ENCODE data around the gene PCNX4. TPM values are rescaled to one million over a fixed set of nuclear protein-coding genes. Genes with fewer than 3 reads are reported as not detected.

Gene PCNX4
- total RNA-seq, 1 donor from 2014 or later: 55.4 TPM

DNA sequence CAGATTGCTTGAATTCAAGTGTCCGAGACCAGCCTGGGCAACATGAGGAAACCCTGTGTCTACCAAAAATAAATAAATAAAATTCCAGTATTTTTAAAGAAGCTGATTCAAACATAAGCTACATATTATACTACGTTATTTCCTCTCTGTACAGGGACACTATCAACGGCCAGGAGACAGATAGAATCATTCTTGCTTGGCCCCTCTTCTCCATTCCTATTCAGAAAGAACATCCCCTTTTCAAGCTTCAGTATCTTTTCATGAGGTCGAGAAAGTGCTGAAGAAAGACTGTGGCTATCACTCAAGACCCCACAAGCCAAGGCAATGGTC is 73.8 kb downstream of the PCNX4 start:
- no peak for DNase-seq (ENCODE audit: low spot score)
- ATAC-seq: no peak
- intact Hi-C loops (cut with DNase I): no loop called here

GRCh38 chr14:60166142-60166541 is 74.4 kb downstream of the PCNX4 start:
- intact Hi-C loops (cut with DNase I): no loop called here
- ATAC-seq (peak; percentile 49), DNase-seq (ENCODE audit: low spot score) (no peak)

GRCh38 chr14:60169722-60170121 is 78.0 kb downstream of the PCNX4 start:
- DNase-seq (ENCODE audit: low spot score): no peak
- intact Hi-C loops (cut with DNase I): loop anchor here (10.0 kb wide), 1 partner anchor 195 kb away; no protein-coding TSS in a partner anchor
- ATAC-seq: no peak

DNA sequence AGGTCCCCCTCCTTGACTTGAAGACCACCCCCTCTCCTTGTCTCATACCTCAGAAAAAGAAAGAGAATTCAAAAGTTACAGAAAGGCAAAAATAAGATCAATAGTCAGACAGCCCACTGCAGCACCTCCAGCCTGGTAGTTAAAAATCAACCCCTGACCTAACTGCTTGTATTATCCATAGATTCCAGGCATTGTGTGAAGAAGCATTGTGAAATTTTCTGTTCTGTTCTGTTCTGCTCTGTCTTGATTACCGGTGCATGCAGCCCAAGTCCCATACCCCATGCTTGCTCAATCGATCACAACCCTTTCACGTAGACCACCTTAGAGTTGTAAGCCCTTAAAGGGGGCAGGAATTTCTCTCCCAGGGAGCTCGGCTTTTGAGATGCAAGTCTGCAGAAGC is 79.2 kb downstream of the PCNX4 start:
- ATAC-seq: no peak
- intact Hi-C loops (cut with DNase I): loop anchor here (10.0 kb wide), 1 partner anchor 196 kb away; no protein-coding TSS in a partner anchor
- no peak for DNase-seq (ENCODE audit: low spot score)

- intact Hi-C loops (cut with DNase I): loop anchor here (10.0 kb wide), 1 partner anchor 197 kb away; no protein-coding TSS in a partner anchor
- DNase-seq (ENCODE audit: low spot score): no peak
- ATAC-seq: no peak
Measured at GRCh38 chr14:60171690-60172089, 80.0 kb downstream of the PCNX4 start.

GRCh38 chr14:60174352-60175254 is 82.9 kb downstream of the PCNX4 start:
- intact Hi-C loops (cut with DNase I): loop anchor here (10.0 kb wide), 1 partner anchor 200 kb away; no protein-coding TSS in a partner anchor
- no peak for DNase-seq (ENCODE audit: low spot score)

GRCh38 chr14:60175255-60175902 is 83.7 kb downstream of the PCNX4 start:
- DNase-seq (ENCODE audit: low spot score): no peak
- intact Hi-C loops (cut with DNase I): loop anchor here (10.0 kb wide), 1 partner anchor 201 kb away; no protein-coding TSS in a partner anchor

More at GRCh38 chr14:60174352-60175254, 82.9 kb downstream of the PCNX4 start:
- no peak for ATAC-seq

DNA sequence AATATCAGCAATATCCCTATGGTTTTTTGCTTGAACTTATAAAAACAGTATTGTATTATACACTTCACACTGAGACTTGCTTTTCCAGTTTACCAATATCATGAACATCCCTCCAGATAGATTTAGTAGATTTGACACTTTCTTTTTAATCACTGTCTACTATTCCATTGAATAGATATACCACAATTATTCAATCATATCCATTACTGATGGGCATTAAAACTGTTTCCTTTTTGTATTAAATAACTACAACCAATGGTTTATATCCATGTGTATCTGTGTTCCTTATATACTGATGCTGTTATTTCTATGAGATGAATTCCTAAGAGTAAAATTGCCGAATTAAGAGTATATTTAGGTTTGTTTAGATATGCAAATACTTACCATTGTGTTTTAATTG is 86.4 kb downstream of the PCNX4 start:
- intact Hi-C loops (cut with DNase I): loop anchor here (10.0 kb wide), 1 partner anchor 203 kb away; no protein-coding TSS in a partner anchor
- ATAC-seq: no peak
- no peak for DNase-seq (ENCODE audit: low spot score)

More at GRCh38 chr14:60175255-60175902, 83.7 kb downstream of the PCNX4 start:
- no peak for ATAC-seq

DNA sequence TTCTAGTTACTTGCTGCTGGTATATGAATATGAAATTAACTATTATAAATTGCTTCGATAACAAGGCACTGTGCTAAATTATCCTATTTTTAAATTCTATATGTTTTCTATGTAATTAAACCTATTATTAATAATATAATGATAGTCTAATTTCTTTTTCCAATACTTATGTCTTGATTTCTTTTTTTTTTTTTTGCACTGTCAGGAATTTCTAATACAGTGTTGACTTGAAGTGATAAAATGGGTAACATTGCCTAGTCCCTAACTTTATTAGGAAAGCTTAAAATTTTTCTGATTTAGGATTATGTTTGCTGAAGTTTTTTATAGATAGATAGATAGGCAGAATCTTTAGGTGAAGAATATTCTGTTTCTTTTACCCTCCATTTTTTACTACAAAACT is 87.1 kb downstream of the PCNX4 start:
- no peak for ATAC-seq

DNA sequence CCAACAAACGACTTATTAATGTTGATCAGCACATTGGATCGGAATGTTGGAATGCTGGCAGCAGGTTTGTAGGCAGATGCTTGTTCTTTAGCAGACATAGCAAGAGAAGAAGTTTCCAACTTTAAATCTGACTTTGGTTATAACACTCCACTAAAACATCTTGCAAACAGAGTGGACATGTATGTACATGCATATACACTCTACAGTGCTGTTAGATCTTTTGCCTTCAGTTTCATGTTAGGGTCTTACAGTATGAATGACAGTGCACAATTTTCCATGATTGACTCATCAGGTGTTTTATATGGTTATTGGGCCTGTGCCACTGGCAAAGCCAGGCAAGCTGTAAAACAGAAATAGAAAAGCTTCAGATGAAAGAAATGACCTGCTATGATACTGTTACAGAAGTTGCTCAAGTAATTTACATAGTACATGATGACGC is 87.7 kb downstream of the PCNX4 start:
- intact Hi-C loops (cut with DNase I): loop anchor here (10.0 kb wide), 1 partner anchor 205 kb away; no protein-coding TSS in a partner anchor
- ATAC-seq: no peak

More for the DNA sequence above, 87.1 kb downstream of the PCNX4 start:
- DNase-seq (ENCODE audit: low spot score): no peak
- intact Hi-C loops (cut with DNase I): loop anchor here (10.0 kb wide), 1 partner anchor 204 kb away; no protein-coding TSS in a partner anchor

DNA sequence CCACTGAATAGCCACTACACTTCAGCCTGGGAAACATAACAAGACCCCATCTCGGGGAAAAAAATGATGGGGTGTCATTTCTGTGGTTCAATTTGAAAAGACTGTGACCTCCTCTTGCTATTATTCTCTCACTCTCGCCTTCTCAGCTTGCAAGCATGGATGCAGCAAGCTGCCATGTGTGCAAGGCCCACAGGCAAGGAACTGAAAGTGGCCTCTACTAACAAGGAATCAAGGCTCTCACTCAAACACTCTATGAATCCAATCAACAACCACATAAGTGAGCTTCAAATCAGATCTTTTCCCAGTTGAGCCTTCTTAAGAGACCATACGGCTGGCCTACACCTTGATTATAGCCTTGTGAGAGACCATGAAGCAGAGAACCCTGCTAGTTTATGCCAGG is 91.4 kb downstream of the PCNX4 start:
- ATAC-seq: no peak
- intact Hi-C loops (cut with DNase I): loop anchor here (10.0 kb wide), 1 partner anchor 118 kb away; no protein-coding TSS in a partner anchor
- DNase-seq (ENCODE audit: low spot score): no peak

More for the DNA sequence above, 87.7 kb downstream of the PCNX4 start:
- no peak for DNase-seq (ENCODE audit: low spot score)

DNA sequence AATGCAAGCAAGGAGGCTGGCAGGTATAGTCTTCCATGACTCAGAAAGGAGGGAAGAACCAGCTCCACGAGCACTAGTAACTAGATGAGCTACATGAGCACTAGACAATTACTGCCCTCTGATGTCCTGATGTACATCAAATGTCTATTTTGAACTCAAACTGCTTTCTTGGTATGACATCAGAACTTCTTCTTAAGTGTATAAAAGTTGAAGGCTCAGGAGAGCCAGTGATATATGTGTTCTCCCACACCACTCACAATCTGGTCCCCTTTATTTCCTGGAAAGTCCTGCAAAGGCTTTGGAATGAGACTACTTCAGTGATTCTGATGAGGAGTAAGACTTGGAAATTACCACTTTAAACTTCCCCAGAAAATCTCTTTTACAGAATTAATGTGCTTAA is 92.0 kb downstream of the PCNX4 start:
- ATAC-seq: peak; percentile 70
- intact Hi-C loops (cut with DNase I): loop anchor here (10.0 kb wide), 1 partner anchor 119 kb away; no protein-coding TSS in a partner anchor

DNA sequence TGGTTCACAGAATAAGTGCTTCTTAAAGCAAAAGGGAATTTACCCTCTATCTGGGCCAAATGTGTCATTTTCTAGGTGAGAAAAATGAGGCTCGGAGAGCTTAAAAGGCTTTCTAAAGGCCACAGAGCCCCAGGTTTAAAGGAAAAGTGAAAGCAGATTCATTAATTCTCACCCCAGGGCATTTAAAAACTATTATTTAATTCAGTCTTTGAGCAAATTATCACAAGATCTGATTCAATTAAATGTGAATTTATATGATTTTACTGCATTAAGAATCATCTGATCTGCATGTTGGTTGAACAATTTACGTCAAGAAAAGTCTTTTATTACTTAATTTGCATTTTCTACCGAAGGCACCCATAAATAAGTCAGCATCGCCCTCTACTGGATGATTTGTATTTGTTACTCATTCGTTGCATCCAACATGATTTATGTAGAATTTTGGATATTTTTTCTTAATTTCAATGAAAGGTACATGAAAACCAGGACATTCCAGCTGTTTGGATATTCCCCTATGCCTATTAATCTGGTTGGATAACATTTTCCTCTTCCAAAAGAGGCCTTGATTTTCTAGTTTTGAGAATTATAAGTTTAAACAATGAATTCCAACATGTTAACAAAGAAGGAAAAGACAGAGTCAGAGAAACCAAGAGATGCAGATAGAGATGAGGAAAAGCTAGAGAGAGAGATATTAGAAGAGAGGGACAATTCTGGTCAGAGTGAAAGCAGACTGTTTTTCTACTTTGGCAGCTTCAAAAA is 92.6 kb downstream of the PCNX4 start:
- ATAC-seq (peak; percentile 77), DNase-seq (ENCODE audit: low spot score) (no peak)
- intact Hi-C loops (cut with DNase I): loop anchor here (10.0 kb wide), 1 partner anchor 120 kb away; no protein-coding TSS in a partner anchor

More for the DNA sequence above, 92.0 kb downstream of the PCNX4 start:
- no peak for DNase-seq (ENCODE audit: low spot score)

- ATAC-seq (no peak), DNase-seq (ENCODE audit: low spot score) (no peak)
- intact Hi-C loops (cut with DNase I): loop anchor here (10.0 kb wide), 1 partner anchor 120 kb away; no protein-coding TSS in a partner anchor
Measured at GRCh38 chr14:60184905-60185555, 93.3 kb downstream of the PCNX4 start.

DNA sequence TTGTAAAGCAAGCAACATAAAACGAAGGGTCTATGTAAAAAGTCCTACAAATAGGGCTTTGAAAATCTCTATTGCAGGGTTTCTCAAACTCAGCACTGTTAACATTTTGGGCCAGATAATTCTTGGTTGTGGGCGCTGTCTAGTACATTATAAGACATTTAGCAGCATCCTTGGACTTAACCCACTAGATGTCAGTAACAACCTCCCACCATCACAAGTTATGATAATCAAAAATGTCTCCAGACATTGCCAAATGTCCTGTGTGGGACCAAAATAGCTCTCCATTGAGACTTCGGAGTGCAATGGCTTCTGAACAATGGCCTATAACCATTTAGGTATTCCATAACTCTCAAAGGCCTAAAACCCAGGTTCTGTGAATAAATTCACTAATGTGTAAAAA is 96.4 kb downstream of the PCNX4 start:
- ATAC-seq (peak; percentile 27), DNase-seq (ENCODE audit: low spot score) (no peak)
- intact Hi-C loops (cut with DNase I): loop anchor here (10.0 kb wide), 1 partner anchor 123 kb away; no protein-coding TSS in a partner anchor

- DNase-seq (ENCODE audit: low spot score): no peak
- ATAC-seq: no peak
- intact Hi-C loops (cut with DNase I): loop anchor here (10.0 kb wide), 1 partner anchor 124 kb away; no protein-coding TSS in a partner anchor
Measured at GRCh38 chr14:60188696-60189095, 97.0 kb downstream of the PCNX4 start.

DNA sequence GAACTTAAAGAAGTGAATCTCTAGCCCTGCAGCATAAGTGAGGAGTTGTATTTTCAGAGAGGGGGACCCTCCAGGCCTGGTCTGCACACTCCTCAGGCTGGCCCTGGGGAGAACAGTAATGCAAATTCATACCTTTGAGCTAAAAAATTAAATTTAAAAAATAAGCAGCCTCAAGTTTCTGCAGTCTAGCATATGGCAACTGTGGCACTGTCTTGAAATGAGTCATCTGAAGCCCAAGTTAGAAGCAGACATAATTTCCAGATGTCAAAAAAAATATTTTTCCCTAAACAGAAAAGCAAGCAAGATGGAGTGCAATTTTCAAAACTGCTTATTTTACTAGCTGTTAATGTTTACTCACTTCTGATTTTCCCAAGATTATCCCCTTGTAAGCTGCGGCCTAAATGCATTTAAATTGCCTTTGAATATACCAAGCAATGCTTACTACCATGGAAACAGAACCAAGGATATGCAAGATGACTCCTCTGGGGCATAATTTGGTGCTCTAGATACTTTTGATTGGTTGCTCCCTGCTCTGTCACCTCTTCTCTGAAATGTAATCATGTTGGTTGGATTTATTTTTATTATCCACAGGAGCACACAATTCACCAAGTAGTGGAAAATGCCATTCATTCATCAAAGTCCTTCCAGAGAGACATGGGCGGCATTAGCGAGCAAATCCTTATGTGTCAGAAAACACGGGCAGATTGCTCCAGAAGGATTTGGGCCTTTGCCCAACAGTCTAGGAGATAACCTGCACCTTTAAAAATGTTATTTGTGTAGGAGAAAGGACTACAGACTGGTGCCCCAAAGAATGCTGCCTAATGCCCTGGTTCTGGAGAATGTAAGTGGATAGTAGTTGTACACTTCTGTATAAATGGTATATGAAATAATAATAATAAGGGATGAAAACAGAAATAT is 98.5 kb downstream of the PCNX4 start:
- no peak for DNase-seq (ENCODE audit: low spot score)
- intact Hi-C loops (cut with DNase I): loop anchor here (10.0 kb wide), 1 partner anchor 125 kb away; no protein-coding TSS in a partner anchor
- no peak for ATAC-seq

Data from sciatic nerve (tissue), 2 donors.